ENCODE data around the gene CACNA1G. TPM values are rescaled to one million over a fixed set of nuclear protein-coding genes. Genes with fewer than 3 reads are reported as not detected.
A peak's percentile ranks its signal among the peaks of the same experiment; 100 is the strongest.

Gene CACNA1G
- total RNA-seq, 2 donors from 2014 or later = 0.84 to 1.1 TPM

GRCh38 chr17:50589095-50589705 is 28.7 kb downstream of the CACNA1G start:
- no peak overlapping the region for H3K4me3 Mint-ChIP-seq

GRCh38 chr17:50590946-50591737 is 30.6 kb downstream of the CACNA1G start:
- Histone ChIP-seq H3K9me3 (ENCODE audit: control insufficient read depth, low read length) (no peaks in the 10 kb centered on the region), H3K4me1 (ENCODE audit: control insufficient read depth, insufficient read depth, low read length) (peaks cover 16% of the 10 kb centered on the region), H3K27ac (ENCODE audit: low read depth, low read length) (no peak overlapping the region), H3K9ac (ENCODE audit: extremely low read depth, low read length, poor library complexity, severe bottlenecking) (no peak overlapping the region), H3K4me3 (ENCODE audit: low read length) (no peak overlapping the region), H3K36me3 (ENCODE audit: control insufficient read depth, insufficient read depth, low read length) (no peaks in the 10 kb centered on the region), H3K27me3 (ENCODE audit: control insufficient read depth, insufficient read depth, low read length, poor library complexity, severe bottlenecking) (no peaks in the 10 kb centered on the region)
- DNase-seq = no peak
- H3K9me3 Mint-ChIP-seq = no peaks in the 10 kb centered on the region
- H3K4me1 Mint-ChIP-seq = peaks cover 20% of the 10 kb centered on the region
- no peak for TF ChIP-seq CTCF (conservative IDR thresholded peaks at IDR 0.05)
- H3K27me3 Mint-ChIP-seq (ENCODE audit: insufficient read depth) = peaks cover 4% of the 10 kb centered on the region
- no peaks in the 10 kb centered on the region for H3K36me3 Mint-ChIP-seq (ENCODE audit: low read depth)
- H3K4me3 Mint-ChIP-seq = no peak overlapping the region
- H3K27ac Mint-ChIP-seq = no peak overlapping the region
- 93 to 98% methylated on average over 11 to 24 of the region's 24 CpGs for WGBS, 2 experiments (ENCODE audit: insufficient coverage in 1 of 2, insufficient read length in 1 of 2)

More at GRCh38 chr17:50589095-50589705, 28.7 kb downstream of the CACNA1G start:
- TF ChIP-seq CTCF (conservative IDR thresholded peaks at IDR 0.05) = no peak
- no peak overlapping the region for H3K27ac Mint-ChIP-seq
- Histone ChIP-seq H3K9me3 (ENCODE audit: control insufficient read depth, low read length) (no peaks in the 10 kb centered on the region), H3K4me3 (ENCODE audit: low read length) (no peak overlapping the region), H3K4me1 (ENCODE audit: control insufficient read depth, insufficient read depth, low read length) (peaks cover 20% of the 10 kb centered on the region), H3K27me3 (ENCODE audit: control insufficient read depth, insufficient read depth, low read length, poor library complexity, severe bottlenecking) (no peaks in the 10 kb centered on the region), H3K27ac (ENCODE audit: low read depth, low read length) (no peak overlapping the region), H3K36me3 (ENCODE audit: control insufficient read depth, insufficient read depth, low read length) (no peaks in the 10 kb centered on the region), H3K9ac (ENCODE audit: extremely low read depth, low read length, poor library complexity, severe bottlenecking) (no peak overlapping the region)
- DNase-seq = no peak
- no peaks in the 10 kb centered on the region for H3K36me3 Mint-ChIP-seq (ENCODE audit: low read depth)
- H3K4me1 Mint-ChIP-seq = peaks cover 27% of the 10 kb centered on the region
- H3K27me3 Mint-ChIP-seq (ENCODE audit: insufficient read depth) = no peaks in the 10 kb centered on the region
- WGBS, 2 experiments (ENCODE audit: insufficient coverage in 1 of 2, insufficient read length in 1 of 2) = 86 to 88% methylated on average over 10 of the region's 10 CpGs
- no peaks in the 10 kb centered on the region for H3K9me3 Mint-ChIP-seq

- TF ChIP-seq CTCF (conservative IDR thresholded peaks at IDR 0.05) = no peak
- Mint-ChIP-seq H3K4me1 (peaks cover 10% of the 10 kb centered on the region), H3K9me3 (no peaks in the 10 kb centered on the region), H3K27me3 (ENCODE audit: insufficient read depth) (peaks cover 4% of the 10 kb centered on the region), H3K4me3 (no peak overlapping the region), H3K36me3 (ENCODE audit: low read depth) (no peaks in the 10 kb centered on the region), H3K27ac (peak overlapping the region; percentile 52)
- DNase-seq = peak; percentile 89
- Histone ChIP-seq H3K4me1 (ENCODE audit: control insufficient read depth, insufficient read depth, low read length) (peaks cover 8% of the 10 kb centered on the region), H3K36me3 (ENCODE audit: control insufficient read depth, insufficient read depth, low read length) (no peaks in the 10 kb centered on the region), H3K9me3 (ENCODE audit: control insufficient read depth, low read length) (no peaks in the 10 kb centered on the region), H3K27me3 (ENCODE audit: control insufficient read depth, insufficient read depth, low read length, poor library complexity, severe bottlenecking) (no peaks in the 10 kb centered on the region), H3K4me3 (ENCODE audit: low read length) (no peak overlapping the region), H3K9ac (ENCODE audit: extremely low read depth, low read length, poor library complexity, severe bottlenecking) (no peak overlapping the region), H3K27ac (ENCODE audit: low read depth, low read length) (peak overlapping the region; percentile 40)
- 30 to 54% methylated on average over 2 to 10 of the region's 10 CpGs for WGBS, 2 experiments (ENCODE audit: insufficient coverage in 1 of 2, insufficient read length in 1 of 2)
Measured at GRCh38 chr17:50593321-50593720, 32.8 kb downstream of the CACNA1G start.

Data from endodermal cell (in vitro differentiated cells).